HG03108 (cell line): Measurements from ENCODE around the gene BPIFB6.

Experiments
- ATAC-seq: cut with Tn5 transposase; IDR thresholded peaks from one replicate; pipeline ENCODE4 v1.9.1; 2021; ENCODE audit warnings: moderate library complexity; ENCODE audit not compliant: unreplicated experiment

Gene BPIFB6

GRCh38 chr20:33015700-33016580, 15.5 kb upstream of the BPIFB6 start:
- no peak for ATAC-seq

- no peak for ATAC-seq
Observed at GRCh38 chr20:33016581-33017109, 14.8 kb upstream of the BPIFB6 start.

GRCh38 chr20:33017542-33017941, 13.9 kb upstream of the BPIFB6 start:
- no peak for ATAC-seq

- no peak for ATAC-seq
Observed at GRCh38 chr20:33018169-33018931, 13.1 kb upstream of the BPIFB6 start.

GRCh38 chr20:33019465-33020277, 11.8 kb upstream of the BPIFB6 start:
- ATAC-seq = no peak

GRCh38 chr20:33020278-33021161, 10.9 kb upstream of the BPIFB6 start:
- no peak for ATAC-seq

GRCh38 chr20:33021879-33022278, 9.6 kb upstream of the BPIFB6 start:
- ATAC-seq = no peak

DNA sequence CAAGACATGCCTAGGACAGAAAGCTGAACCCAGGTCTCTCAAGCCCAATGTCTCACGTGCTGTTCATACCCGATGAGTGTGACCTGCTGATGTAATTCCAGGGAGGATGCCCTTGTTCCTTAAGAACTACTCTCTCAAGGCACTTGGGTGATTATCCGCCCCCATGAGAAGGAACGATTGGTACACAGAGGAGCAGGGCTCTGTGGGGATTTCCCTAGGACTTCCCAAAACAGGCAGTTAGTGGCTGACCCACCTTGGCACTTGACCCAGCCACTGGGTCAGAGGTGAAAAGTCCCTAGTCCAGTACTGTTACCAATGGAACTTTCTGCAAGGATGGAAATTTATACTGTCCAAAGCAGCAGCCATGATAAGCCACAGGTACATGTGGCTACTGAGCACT, 9.2 kb upstream of the BPIFB6 start:
- no peak for ATAC-seq

GRCh38 chr20:33022694-33023438, 8.6 kb upstream of the BPIFB6 start:
- ATAC-seq = no peak

- ATAC-seq = no peak
Observed at GRCh38 chr20:33023439-33024242, 7.8 kb upstream of the BPIFB6 start.

- no peak for ATAC-seq
Observed at GRCh38 chr20:33024243-33024560, 7.2 kb upstream of the BPIFB6 start.

DNA sequence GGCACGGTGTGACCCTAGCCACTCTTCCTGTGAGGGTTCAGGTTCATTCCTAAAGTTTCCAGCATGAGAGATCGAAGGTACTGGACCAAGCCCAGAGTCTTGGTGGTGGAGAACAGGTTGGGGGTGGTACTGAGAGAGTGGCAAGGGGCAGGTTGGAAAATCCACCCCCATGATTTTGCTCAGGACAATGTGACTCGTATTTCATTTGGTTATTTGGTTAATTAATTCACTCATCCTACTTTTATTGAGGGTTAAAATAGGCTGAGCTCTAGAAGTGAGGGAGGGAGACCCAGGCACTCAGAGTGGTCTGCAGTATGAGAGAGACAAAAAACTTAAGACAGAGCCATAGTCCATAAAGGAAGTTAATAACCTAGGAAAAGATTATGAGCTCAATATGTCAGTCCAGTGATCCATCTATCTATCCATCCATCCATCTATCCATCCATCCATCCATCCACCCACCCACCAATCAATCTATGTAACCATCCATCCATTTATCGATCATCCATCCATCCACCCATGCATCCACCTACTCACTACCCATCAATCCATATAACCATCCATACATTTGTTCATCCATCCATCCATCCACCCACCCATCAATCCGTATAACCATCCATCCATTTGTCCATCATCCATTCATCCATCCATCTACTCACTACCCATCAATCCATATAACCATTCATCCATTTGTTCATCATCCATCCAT, 6.7 kb upstream of the BPIFB6 start:
- no peak for ATAC-seq

GRCh38 chr20:33025318-33025876, 6.1 kb upstream of the BPIFB6 start:
- no peak for ATAC-seq

- ATAC-seq = no peak
Observed at GRCh38 chr20:33026072-33026778, 5.2 kb upstream of the BPIFB6 start.

DNA sequence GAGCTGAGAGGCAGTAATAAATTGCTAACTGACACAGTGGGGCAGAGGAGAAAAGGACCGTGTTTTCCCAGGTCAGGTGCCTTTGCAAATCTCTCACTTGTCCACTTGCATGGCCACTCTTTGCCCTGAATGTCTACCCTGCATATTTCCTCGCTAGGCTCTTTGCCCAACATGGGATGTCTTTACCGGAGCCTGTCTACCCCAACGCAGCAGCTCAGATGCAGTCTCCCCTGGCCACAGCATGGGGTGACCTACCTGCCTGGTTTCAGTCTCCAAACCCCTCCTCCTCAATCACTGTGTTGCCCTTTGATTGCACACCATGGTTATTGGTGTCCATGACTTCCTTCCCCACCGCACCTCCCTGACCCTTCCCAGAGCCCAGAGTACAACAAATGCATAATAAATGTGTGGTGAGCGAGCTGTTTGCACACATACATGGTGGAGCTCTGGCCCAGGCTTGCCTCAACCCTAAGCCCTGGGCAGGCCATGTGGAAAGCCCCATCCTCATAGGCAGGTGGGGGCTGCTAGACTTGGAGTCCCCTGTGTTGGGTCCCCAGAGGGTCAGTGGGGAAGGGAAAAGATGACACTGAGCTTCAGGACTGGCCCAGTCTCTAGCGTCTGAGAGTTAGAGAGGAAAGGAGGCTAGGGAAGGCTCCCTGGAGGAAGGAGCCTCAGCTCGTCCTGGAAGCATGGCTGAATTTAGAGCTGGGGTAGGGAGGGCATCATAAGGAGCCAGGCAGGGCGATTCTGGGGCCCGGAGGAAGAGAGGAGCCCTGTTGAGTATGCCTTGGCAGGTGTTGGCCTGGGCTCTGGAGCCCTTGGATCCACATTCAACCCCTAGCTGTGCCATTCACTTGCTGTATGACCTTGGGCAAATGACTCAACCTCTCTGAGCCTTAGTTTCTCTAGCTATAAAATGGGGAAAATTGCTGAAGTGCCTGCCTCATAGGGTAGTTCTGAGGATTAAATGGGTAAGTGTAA, 4.4 kb upstream of the BPIFB6 start:
- no peak for ATAC-seq
